GM23248 (cell line): ENCODE results near the gene FAM163A. TPM values are rescaled to one million over a fixed set of nuclear protein-coding genes. Genes with fewer than 3 reads are reported as not detected.
"Not testable (repeated sequence)": the region's sequence is repeated elsewhere in the genome, so short reads cannot be mapped to it uniquely, and the experiment has no call there.

Experiments
- DNase-seq: peaks from one replicate; pipeline ENCODE4 v3.0.0-alpha.2; 2015
- H2AFZ ChIP-seq: fragments of 200-600 bp; sonication (generic); 2 replicates; pipeline ENCODE4 v1.6.1; 2016; ENCODE audit warnings: antibody characterized with exemption
- H3F3A ChIP-seq: fragments of 200-600 bp; sonication (generic); 2 replicates; pipeline ENCODE4 v1.6.1; 2016; ENCODE audit warnings: mild to moderate bottlenecking, antibody characterized with exemption, mixed run types; ENCODE audit not compliant: insufficient read depth
- H3K27ac ChIP-seq: fragments of 200-600 bp; sonication (generic); 2 replicates; pipeline ENCODE4 v1.5.1; 2016; ENCODE audit warnings: mild to moderate bottlenecking
- H3K27me3 ChIP-seq: fragments of 200-600 bp; sonication (generic); replicated peaks from 2 replicates; pipeline ENCODE4 v1.6.1; 2016; ENCODE audit warnings: mild to moderate bottlenecking; ENCODE audit not compliant: insufficient read depth
- H3K36me3 ChIP-seq: fragments of 200-600 bp; sonication (generic); 2 replicates; pipeline ENCODE4 v1.6.1; 2016; ENCODE audit warnings: low read depth, mild to moderate bottlenecking
- H3K4me1 ChIP-seq: fragments of 200-600 bp; sonication (generic); 2 replicates; pipeline ENCODE4 v1.6.1; 2016; ENCODE audit warnings: mild to moderate bottlenecking; ENCODE audit not compliant: insufficient read depth
- H3K4me2 ChIP-seq: fragments of 200-600 bp; sonication (generic); one replicate; pipeline ENCODE4 v1.6.1; 2016; ENCODE audit warnings: mild to moderate bottlenecking; ENCODE audit not compliant: unreplicated experiment
- H3K4me3 ChIP-seq: fragments of 200-600 bp; sonication (generic); 2 replicates; pipeline ENCODE4 v1.5.1; 2016; ENCODE audit warnings: mild to moderate bottlenecking
- H3K79me2 ChIP-seq: fragments of 200-600 bp; sonication (generic); 2 replicates; pipeline ENCODE4 v1.6.1; 2016; ENCODE audit warnings: mild to moderate bottlenecking; ENCODE audit not compliant: insufficient read depth
- H3K9ac ChIP-seq: fragments of 200-600 bp; sonication (generic); 2 replicates; pipeline ENCODE4 v1.6.1; 2016; ENCODE audit warnings: mild to moderate bottlenecking
- H3K9me2 ChIP-seq: fragments of 200-600 bp; sonication (generic); 2 replicates; pipeline ENCODE4 v1.6.1; 2016; ENCODE audit warnings: mixed run types, mild to moderate bottlenecking, moderate library complexity; ENCODE audit not compliant: insufficient read depth
- H3K9me3 ChIP-seq: fragments of 200-600 bp; sonication (generic); one replicate; pipeline ENCODE4 v1.6.1; 2017; ENCODE audit warnings: low read depth
- H4K20me1 ChIP-seq: fragments of 200-600 bp; sonication (generic); 2 replicates; pipeline ENCODE4 v1.6.0; 2016; ENCODE audit not compliant: insufficient read depth
- EZH2 ChIP-seq: fragments of 200-600 bp; sonication (generic); IDR thresholded peaks from 2 replicates; pipeline ENCODE4 v1.6.1; 2018; ENCODE audit warnings: antibody characterized with exemption, mild to moderate bottlenecking; ENCODE audit not compliant: insufficient read depth, poor library complexity, severe bottlenecking
- EZH2phosphoT487 ChIP-seq: fragments of 200-600 bp; sonication (generic); IDR thresholded peaks from 2 replicates; pipeline ENCODE4 v1.6.1; 2018; ENCODE audit warnings: antibody characterized with exemption, moderate library complexity, mild to moderate bottlenecking, low read depth; ENCODE audit not compliant: insufficient read depth
- WGBS, 2 experiments: methylation state at CpG; one replicate each; pipeline ENCODE4 v1.1.6; 2015 to 2017; ENCODE audit warnings: low lambda C conversion rate in 2 of 2, low coverage in 1 of 2; ENCODE audit errors: missing lambda C conversion rate in 2 of 2; 5-methylcytosine and 5-hydroxymethylcytosine counted together
- in situ Hi-C: fragments of 300-500 bp; cut with MboI; formaldehyde crosslinking; loops from 2 replicates; pipeline ENCODE4 v1.15.0; 2020
- polyA plus RNA-seq: library from polyadenylated mRNA; unstranded; fragments of >200 nt; fragmentation: Nextera tagmentation; extraction: Ambion mirVana; gene quantifications from 2 replicates; pipeline ENCODE4 v1.2.1, GENCODE V29; 2016
- total RNA-seq: library from RNA; depleted of rRNA; stranded (reverse); fragments of >200 nt; shearing (Covaris generic); gene quantifications from 2 replicates; pipeline ENCODE4 v1.2.3, GENCODE V29; 2014

Gene FAM163A
- total and polyA plus RNA-seq, 2 experiments from 2014 or later = not detected

DNA sequence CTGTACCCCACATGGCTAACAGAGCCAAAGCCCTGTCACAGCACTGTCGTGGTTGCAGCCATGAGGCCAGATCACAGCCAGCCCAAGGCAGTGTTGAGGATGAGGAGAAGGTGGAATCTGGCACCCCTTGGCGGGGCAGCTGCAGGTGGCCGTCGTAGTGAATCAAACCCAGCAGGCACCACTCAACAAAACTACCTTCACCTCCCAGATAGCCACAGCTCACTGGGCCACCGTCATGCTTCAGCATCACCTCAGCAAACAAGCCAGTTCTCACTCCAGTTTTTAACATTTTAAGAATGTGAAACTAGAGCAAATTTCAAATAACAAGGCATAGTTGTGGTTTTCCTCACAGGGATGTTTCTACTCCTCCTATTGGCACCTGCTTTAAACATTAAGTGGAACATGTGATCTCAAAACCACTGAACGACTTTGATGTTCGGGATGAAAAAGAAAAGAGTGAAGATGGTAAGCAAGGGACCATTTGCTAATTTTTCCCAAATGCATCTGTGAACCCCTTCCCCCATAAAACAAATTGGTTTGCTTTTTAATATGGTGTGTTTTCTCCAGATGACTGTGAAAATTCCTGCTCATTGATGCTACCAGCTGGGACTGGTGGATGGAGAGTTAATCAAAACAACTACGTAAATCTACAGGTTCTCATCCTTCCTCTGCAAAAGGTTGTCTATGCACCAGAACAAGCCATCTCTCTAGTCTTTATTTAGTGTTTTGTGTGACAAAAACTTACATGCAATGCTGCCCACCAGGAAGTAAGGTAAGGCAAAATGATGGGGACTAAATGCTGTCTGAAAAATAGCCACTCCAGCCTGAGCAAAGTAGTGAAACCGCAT, 89.0 kb downstream of the FAM163A start:
- in situ Hi-C loops = no loop called here
- no peak for TF ChIP-seq EZH2phosphoT487
- TF ChIP-seq EZH2 = no peak
- H3K9me2 ChIP-seq = no peaks in the 10 kb centered on the region

DNA sequence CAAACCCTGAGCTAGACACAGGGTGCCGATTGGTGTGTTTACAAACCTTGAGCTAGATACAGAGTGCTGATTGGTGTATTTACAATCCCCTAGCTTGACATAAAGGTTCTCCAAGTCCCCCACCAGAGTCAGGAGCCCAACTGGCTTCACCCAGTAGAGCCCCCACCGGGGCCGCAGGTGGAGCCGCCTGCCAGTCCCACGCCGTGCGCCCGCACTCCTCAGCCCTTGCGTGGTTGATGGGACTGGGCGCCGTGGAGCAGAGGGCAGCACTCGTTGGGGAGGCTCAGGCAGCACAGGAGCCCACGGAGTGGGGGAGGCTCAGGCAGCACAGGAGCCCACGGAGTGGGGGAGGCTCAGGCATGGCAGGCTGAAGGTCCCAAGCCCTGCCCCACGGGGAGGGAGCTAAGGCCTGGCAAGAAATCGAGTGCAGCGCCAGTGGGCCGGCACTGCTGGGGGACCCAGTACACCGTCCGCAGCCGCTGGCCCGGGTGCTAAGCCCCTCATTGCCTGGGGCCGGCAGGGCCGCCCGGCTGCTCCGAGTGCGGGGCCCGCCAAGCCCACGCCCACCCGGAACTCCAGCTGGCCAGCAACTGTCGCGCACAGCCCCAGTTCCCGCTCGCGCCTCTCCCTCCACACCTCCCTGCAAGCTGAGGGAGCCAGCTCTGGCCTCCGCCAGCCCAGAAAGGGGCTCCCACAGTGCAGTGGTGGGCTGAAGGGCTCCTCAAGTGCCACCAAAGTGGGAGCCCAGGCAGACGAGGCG, 93.8 kb downstream of the FAM163A start:
- H3K9me2 ChIP-seq, H3K9ac ChIP-seq, H3K79me2 ChIP-seq, DNase-seq, H3K4me3 ChIP-seq, H2AFZ ChIP-seq, in situ Hi-C loops, H3K4me1 ChIP-seq, H3K27me3 ChIP-seq, H4K20me1 ChIP-seq, H3K27ac ChIP-seq, H3K9me3 ChIP-seq, H3K4me2 ChIP-seq, H3F3A ChIP-seq: not testable (repeated sequence)
- 98 to 99% methylated on average over 23 to 28 of the region's 38 CpGs for WGBS, 2 experiments
- H3K36me3 ChIP-seq = peaks cover 10% of the 10 kb centered on the region; the same call in 1 of the 2 replicates

More for the DNA sequence above, 89.0 kb downstream of the FAM163A start:
- DNase-seq = peak; percentile 27
- no peaks in the 10 kb centered on the region for H3K36me3 ChIP-seq
- WGBS, 2 experiments = 30 to 38% methylated on average over 9 of the region's 9 CpGs
- H3K4me1 ChIP-seq = no peaks in the 10 kb centered on the region
- no peak overlapping the region for H2AFZ ChIP-seq
- no peaks in the 10 kb centered on the region for H3K79me2 ChIP-seq
- H3K4me3 ChIP-seq = no peak overlapping the region
- no peak overlapping the region for H3K9ac ChIP-seq
- no peaks in the 10 kb centered on the region for H3K9me3 ChIP-seq
- H4K20me1 ChIP-seq = no peaks in the 10 kb centered on the region
- H3K4me2 ChIP-seq = no peak overlapping the region
- H3K27me3 ChIP-seq = no peaks in the 10 kb centered on the region; the same call in 1 of the 2 replicates
- no peak overlapping the region for H3K27ac ChIP-seq
- H3F3A ChIP-seq = 0 out of 2 replicates have a peak, but pooled peaks cover 6% of the 10 kb centered on the region

DNA sequence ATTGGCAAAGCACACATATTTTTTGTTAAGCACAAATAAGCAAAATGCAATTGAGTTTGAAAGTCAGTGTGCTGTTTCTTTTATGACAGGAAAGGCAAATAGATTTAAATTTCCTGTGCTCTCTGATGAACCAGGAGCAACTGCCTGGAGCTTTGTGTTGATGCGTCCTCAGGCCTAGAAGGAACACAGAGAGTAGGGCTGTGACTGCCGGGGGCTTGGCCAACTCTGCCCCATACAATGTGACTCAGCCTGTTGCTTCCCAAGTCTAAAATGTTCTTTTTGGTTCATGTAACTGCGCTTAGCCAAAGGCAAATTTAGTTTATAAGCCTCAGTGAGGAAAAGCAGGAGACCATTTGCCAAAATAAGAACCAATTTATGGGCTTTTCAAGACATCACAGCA, 97.0 kb downstream of the FAM163A start:
- in situ Hi-C loops = no loop called here
- no peaks in the 10 kb centered on the region for H4K20me1 ChIP-seq

DNA sequence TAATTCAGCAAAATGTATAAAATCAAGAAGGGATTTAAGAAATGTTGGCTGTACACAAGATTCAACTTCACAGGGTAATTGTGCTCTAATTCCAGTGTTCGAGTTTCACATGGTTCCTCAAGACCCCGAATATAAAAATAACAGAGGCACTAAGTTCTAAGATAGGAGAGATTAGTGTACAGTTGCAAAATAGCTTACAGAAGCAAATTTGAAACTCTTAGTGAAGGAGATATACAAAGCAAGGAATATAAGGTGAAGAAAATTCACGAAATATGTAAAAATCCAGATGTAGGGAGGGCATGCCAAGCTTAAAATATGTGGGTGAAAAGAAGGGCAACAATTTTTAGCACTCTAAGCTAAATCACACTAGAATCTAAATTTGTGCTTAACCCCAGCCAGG, 105.1 kb downstream of the FAM163A start:
- H2AFZ ChIP-seq = no peak overlapping the region
- TF ChIP-seq EZH2phosphoT487 = no peak
- TF ChIP-seq EZH2 = no peak
- no peaks in the 10 kb centered on the region for H3K9me2 ChIP-seq
- no peaks in the 10 kb centered on the region for H4K20me1 ChIP-seq
- in situ Hi-C loops = no loop called here
- no peak overlapping the region for H3K27ac ChIP-seq
- no peaks in the 10 kb centered on the region for H3K4me1 ChIP-seq
- no peak overlapping the region for H3K9ac ChIP-seq
- no peaks in the 10 kb centered on the region for H3K9me3 ChIP-seq
- WGBS, 2 experiments = 94 to 97% methylated on average over 3 of the region's 3 CpGs
- no peaks in the 10 kb centered on the region for H3F3A ChIP-seq
- no peak for DNase-seq
- peaks cover 68% of the 10 kb centered on the region for H3K36me3 ChIP-seq
- no peak overlapping the region for H3K4me3 ChIP-seq
- no peaks in the 10 kb centered on the region for H3K27me3 ChIP-seq
- 0 out of 2 replicates have a peak, but pooled peaks cover 6% of the 10 kb centered on the region for H3K79me2 ChIP-seq
- H3K4me2 ChIP-seq = no peak overlapping the region

More for the DNA sequence above, 97.0 kb downstream of the FAM163A start:
- H3K4me1 ChIP-seq = no peaks in the 10 kb centered on the region
- H2AFZ ChIP-seq = no peak overlapping the region
- WGBS, 2 experiments = 80 to 83% methylated on average over 3 of the region's 3 CpGs
- peaks cover 19% of the 10 kb centered on the region; the same call in 1 of the 2 replicates for H3K36me3 ChIP-seq
- no peaks in the 10 kb centered on the region for H3F3A ChIP-seq
- H3K27ac ChIP-seq = no peak overlapping the region
- H3K9ac ChIP-seq = no peak overlapping the region
- DNase-seq = no peak
- TF ChIP-seq EZH2phosphoT487 (no peak), EZH2 (no peak)
- H3K27me3 ChIP-seq = no peaks in the 10 kb centered on the region
- H3K4me2 ChIP-seq = no peak overlapping the region
- peaks cover 2% of the 10 kb centered on the region; the same call in 1 of the 2 replicates for H3K79me2 ChIP-seq
- no peak overlapping the region for H3K4me3 ChIP-seq
- H3K9me3 ChIP-seq = no peaks in the 10 kb centered on the region
- H3K9me2 ChIP-seq = no peaks in the 10 kb centered on the region
